Measurements from ENCODE around the gene PRUNE2.

The PRUNE2 gene

GRCh38 chr9:76729980-76730737 lies 175.8 kb downstream of the PRUNE2 start:
- no peak overlapping the region for H3K4me3 ChIP-seq (ENCODE audit: insufficient read length, low read depth)
- TF ChIP-seq SUZ12 (IDR thresholded peaks at IDR 0.05; ENCODE audit: extremely low read depth, insufficient read depth, insufficient read length) (no peak), ZNF274 (IDR thresholded peaks at IDR 0.05; ENCODE audit: low read depth, low read length) (no peak), YY1 (IDR thresholded peaks at IDR 0.05; ENCODE audit: insufficient read depth, insufficient read length) (no peak)
- no peaks in the 10 kb centered on the region for H3K9me3 ChIP-seq (ENCODE audit: insufficient read depth, low read length)
- H3K9ac ChIP-seq (ENCODE audit: insufficient read length, low read depth), result no peak overlapping the region
- H3K36me3 ChIP-seq (ENCODE audit: insufficient read depth, insufficient read length, low read length), result no peaks in the 10 kb centered on the region
- H3K4me1 ChIP-seq (ENCODE audit: insufficient read depth, insufficient read length), result no peaks in the 10 kb centered on the region
- no peaks in the 10 kb centered on the region for H3K27me3 ChIP-seq (ENCODE audit: insufficient read depth, insufficient read length)
- no peak for DNase-seq (ENCODE audit: low read depth, low spot score)

DNA sequence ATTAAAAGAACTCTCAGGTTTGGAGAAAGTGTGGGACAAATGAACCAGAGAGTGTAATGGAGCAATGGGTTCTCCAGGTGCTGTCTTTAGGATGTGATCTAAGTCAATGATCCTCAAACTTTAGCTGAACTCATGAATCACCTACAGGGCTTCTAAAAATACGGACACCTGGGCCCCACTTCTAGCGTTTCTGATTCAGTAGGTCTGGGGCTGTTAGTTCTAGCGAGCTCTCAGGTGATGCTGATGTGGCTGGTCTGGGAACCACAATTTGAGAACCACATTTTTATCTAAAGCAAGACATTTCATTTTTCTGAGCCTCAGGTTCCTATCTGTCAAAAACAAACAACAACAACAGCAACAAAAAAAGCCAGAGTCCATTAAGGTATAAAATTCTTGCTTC lies 176.8 kb downstream of the PRUNE2 start:
- H3K9me3 ChIP-seq (ENCODE audit: insufficient read depth, low read length), result no peaks in the 10 kb centered on the region
- H3K4me1 ChIP-seq (ENCODE audit: insufficient read depth, insufficient read length), result no peaks in the 10 kb centered on the region
- no peaks in the 10 kb centered on the region for H3K27me3 ChIP-seq (ENCODE audit: insufficient read depth, insufficient read length)
- H3K9ac ChIP-seq (ENCODE audit: insufficient read length, low read depth), result no peak overlapping the region
- no peaks in the 10 kb centered on the region for H3K36me3 ChIP-seq (ENCODE audit: insufficient read depth, insufficient read length, low read length)
- no peak for DNase-seq (ENCODE audit: low read depth, low spot score)
- no peak for TF ChIP-seq SUZ12 (IDR thresholded peaks at IDR 0.05; ENCODE audit: extremely low read depth, insufficient read depth, insufficient read length)
- TF ChIP-seq YY1 (IDR thresholded peaks at IDR 0.05; ENCODE audit: insufficient read depth, insufficient read length), result no peak
- TF ChIP-seq ZNF274 (IDR thresholded peaks at IDR 0.05; ENCODE audit: low read depth, low read length), result no peak
- H3K4me3 ChIP-seq (ENCODE audit: insufficient read length, low read depth), result no peak overlapping the region

DNA sequence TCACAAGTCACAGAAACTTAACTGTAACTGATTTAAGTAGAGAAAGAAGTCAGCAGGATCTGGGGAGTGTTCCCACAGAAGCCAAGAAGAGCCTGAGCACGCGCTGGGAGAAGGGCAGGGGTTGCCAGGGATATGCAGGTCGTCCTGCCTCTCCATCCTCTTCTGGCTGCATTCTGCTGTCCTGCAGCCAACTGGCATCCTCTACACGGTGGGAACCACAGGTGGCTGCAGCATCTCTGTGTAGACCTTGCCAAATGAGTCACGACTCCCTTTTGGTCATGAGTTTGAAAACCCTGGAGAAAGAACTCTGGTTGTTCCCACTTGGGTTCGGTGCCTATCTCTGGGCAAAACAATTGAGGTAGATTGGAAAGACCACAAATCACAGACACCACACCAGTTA lies 180.0 kb downstream of the PRUNE2 start:
- Histone ChIP-seq H3K4me3 (ENCODE audit: insufficient read length, low read depth) (no peak overlapping the region), H3K4me1 (ENCODE audit: insufficient read depth, insufficient read length) (no peaks in the 10 kb centered on the region), H3K27me3 (ENCODE audit: insufficient read depth, insufficient read length) (no peaks in the 10 kb centered on the region), H3K9ac (ENCODE audit: insufficient read length, low read depth) (no peak overlapping the region), H3K36me3 (ENCODE audit: insufficient read depth, insufficient read length, low read length) (no peaks in the 10 kb centered on the region), H3K9me3 (ENCODE audit: insufficient read depth, low read length) (no peaks in the 10 kb centered on the region)
- DNase-seq (ENCODE audit: low read depth, low spot score), result no peak
- no peak for TF ChIP-seq YY1 (IDR thresholded peaks at IDR 0.05; ENCODE audit: insufficient read depth, insufficient read length)
- TF ChIP-seq SUZ12 (IDR thresholded peaks at IDR 0.05; ENCODE audit: extremely low read depth, insufficient read depth, insufficient read length), result no peak
- TF ChIP-seq ZNF274 (IDR thresholded peaks at IDR 0.05; ENCODE audit: low read depth, low read length), result no peak

- H3K4me1 ChIP-seq (ENCODE audit: insufficient read depth, insufficient read length), result no peaks in the 10 kb centered on the region
- no peak for TF ChIP-seq YY1 (IDR thresholded peaks at IDR 0.05; ENCODE audit: insufficient read depth, insufficient read length)
- TF ChIP-seq ZNF274 (IDR thresholded peaks at IDR 0.05; ENCODE audit: low read depth, low read length), result no peak
- TF ChIP-seq SUZ12 (IDR thresholded peaks at IDR 0.05; ENCODE audit: extremely low read depth, insufficient read depth, insufficient read length), result no peak
- no peak for DNase-seq (ENCODE audit: low read depth, low spot score)
These were observed 180.8 kb downstream of the PRUNE2 start for GRCh38 chr9:76725011-76725546.

DNA sequence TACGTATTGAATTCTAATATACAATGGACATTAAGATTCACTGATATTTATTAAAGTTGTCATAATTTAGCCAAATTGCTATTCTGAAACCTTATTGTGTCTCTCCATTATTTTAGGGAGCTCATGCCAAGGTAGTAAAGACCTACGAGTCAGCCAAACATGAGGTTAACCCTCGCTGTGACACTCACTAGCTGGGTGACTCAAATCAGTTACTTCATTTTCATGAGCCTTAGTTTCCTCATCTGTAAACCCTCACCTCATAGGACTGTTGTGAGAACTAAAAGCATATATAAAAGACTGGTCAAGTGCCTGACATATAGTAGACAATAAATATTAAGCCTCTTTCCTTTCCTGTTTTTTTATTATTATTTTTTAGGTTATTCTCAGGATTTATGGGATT lies 185.7 kb downstream of the PRUNE2 start:
- Histone ChIP-seq H3K36me3 (ENCODE audit: insufficient read depth, insufficient read length, low read length) (no peaks in the 10 kb centered on the region), H3K4me3 (ENCODE audit: insufficient read length, low read depth) (no peak overlapping the region), H3K27me3 (ENCODE audit: insufficient read depth, insufficient read length) (no peaks in the 10 kb centered on the region), H3K4me1 (ENCODE audit: insufficient read depth, insufficient read length) (no peaks in the 10 kb centered on the region), H3K9ac (ENCODE audit: insufficient read length, low read depth) (no peak overlapping the region), H3K9me3 (ENCODE audit: insufficient read depth, low read length) (no peaks in the 10 kb centered on the region)
- DNase-seq (ENCODE audit: low read depth, low spot score), result no peak
- TF ChIP-seq YY1 (IDR thresholded peaks at IDR 0.05; ENCODE audit: insufficient read depth, insufficient read length) (no peak), SUZ12 (IDR thresholded peaks at IDR 0.05; ENCODE audit: extremely low read depth, insufficient read depth, insufficient read length) (no peak), ZNF274 (IDR thresholded peaks at IDR 0.05; ENCODE audit: low read depth, low read length) (no peak)

More at GRCh38 chr9:76725011-76725546, 180.8 kb downstream of the PRUNE2 start:
- H3K36me3 ChIP-seq (ENCODE audit: insufficient read depth, insufficient read length, low read length), result no peaks in the 10 kb centered on the region
- no peaks in the 10 kb centered on the region for H3K27me3 ChIP-seq (ENCODE audit: insufficient read depth, insufficient read length)
- H3K4me3 ChIP-seq (ENCODE audit: insufficient read length, low read depth), result no peak overlapping the region
- H3K9ac ChIP-seq (ENCODE audit: insufficient read length, low read depth), result no peak overlapping the region
- H3K9me3 ChIP-seq (ENCODE audit: insufficient read depth, low read length), result no peaks in the 10 kb centered on the region

DNA sequence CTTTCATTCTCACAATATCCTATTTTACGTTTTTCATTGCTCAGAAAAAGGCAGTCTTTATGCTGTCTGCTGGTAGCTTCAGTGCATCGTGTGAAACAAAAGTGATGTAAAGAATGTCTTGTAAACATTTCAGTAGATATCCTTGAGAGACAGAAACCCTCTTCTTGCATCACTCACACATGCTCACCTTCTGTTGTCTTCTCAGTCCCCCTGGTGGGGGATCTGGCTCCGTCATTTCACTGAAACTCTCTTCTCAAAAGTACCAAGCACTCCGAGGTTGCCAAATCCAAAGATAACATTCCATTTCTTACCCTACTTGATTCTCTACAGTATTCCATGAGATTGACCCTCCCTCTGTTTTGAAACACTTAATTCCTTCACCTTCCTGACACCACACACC lies 187.7 kb downstream of the PRUNE2 start:
- H3K9ac ChIP-seq (ENCODE audit: insufficient read length, low read depth), result no peak overlapping the region
- H3K4me3 ChIP-seq (ENCODE audit: insufficient read length, low read depth), result no peak overlapping the region
- H3K4me1 ChIP-seq (ENCODE audit: insufficient read depth, insufficient read length), result no peaks in the 10 kb centered on the region
- TF ChIP-seq ZNF274 (IDR thresholded peaks at IDR 0.05; ENCODE audit: low read depth, low read length) (no peak), YY1 (IDR thresholded peaks at IDR 0.05; ENCODE audit: insufficient read depth, insufficient read length) (no peak), SUZ12 (IDR thresholded peaks at IDR 0.05; ENCODE audit: extremely low read depth, insufficient read depth, insufficient read length) (no peak)
- DNase-seq (ENCODE audit: low read depth, low spot score), result no peak
- H3K36me3 ChIP-seq (ENCODE audit: insufficient read depth, insufficient read length, low read length), result no peaks in the 10 kb centered on the region
- H3K27me3 ChIP-seq (ENCODE audit: insufficient read depth, insufficient read length), result no peaks in the 10 kb centered on the region
- no peaks in the 10 kb centered on the region for H3K9me3 ChIP-seq (ENCODE audit: insufficient read depth, low read length)

DNA sequence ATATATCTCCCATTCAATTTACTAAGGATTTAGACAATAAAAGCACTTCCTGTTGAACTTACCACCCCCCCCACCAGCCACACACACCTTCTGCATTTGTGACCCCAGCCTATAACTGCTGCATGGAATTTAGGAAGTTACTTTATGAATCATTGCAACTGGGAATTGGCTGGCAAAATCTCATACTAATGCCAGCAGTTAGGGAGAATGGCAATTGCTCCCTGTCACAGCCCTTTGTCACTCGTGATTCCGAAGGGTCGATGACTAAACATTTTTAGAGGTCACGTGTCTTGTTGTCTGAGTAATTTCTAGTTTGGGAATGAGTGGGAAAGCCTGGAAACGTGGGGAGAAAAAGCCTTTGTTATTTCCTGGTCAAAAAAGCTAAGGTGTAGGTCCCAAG lies 188.3 kb downstream of the PRUNE2 start:
- DNase-seq (ENCODE audit: low read depth, low spot score), result no peak
- Histone ChIP-seq H3K4me1 (ENCODE audit: insufficient read depth, insufficient read length) (no peaks in the 10 kb centered on the region), H3K36me3 (ENCODE audit: insufficient read depth, insufficient read length, low read length) (no peaks in the 10 kb centered on the region), H3K9me3 (ENCODE audit: insufficient read depth, low read length) (no peaks in the 10 kb centered on the region), H3K9ac (ENCODE audit: insufficient read length, low read depth) (no peak overlapping the region), H3K27me3 (ENCODE audit: insufficient read depth, insufficient read length) (no peaks in the 10 kb centered on the region), H3K4me3 (ENCODE audit: insufficient read length, low read depth) (no peak overlapping the region)
- TF ChIP-seq SUZ12 (IDR thresholded peaks at IDR 0.05; ENCODE audit: extremely low read depth, insufficient read depth, insufficient read length) (no peak), YY1 (IDR thresholded peaks at IDR 0.05; ENCODE audit: insufficient read depth, insufficient read length) (no peak), ZNF274 (IDR thresholded peaks at IDR 0.05; ENCODE audit: low read depth, low read length) (no peak)

Data from NT2/D1 (cell line).